ENCODE measurements around the gene LRRC61. TPM values are rescaled to one million over a fixed set of nuclear protein-coding genes. Genes with fewer than 3 reads are reported as not detected.
"Not testable (repeated sequence)": the region's sequence is repeated elsewhere in the genome, so short reads cannot be mapped to it uniquely, and the experiment has no call there.

The LRRC61 gene
- polyA plus RNA-seq, 4 donors = 21.5 to 34.3 (median 24.2) TPM

DNA sequence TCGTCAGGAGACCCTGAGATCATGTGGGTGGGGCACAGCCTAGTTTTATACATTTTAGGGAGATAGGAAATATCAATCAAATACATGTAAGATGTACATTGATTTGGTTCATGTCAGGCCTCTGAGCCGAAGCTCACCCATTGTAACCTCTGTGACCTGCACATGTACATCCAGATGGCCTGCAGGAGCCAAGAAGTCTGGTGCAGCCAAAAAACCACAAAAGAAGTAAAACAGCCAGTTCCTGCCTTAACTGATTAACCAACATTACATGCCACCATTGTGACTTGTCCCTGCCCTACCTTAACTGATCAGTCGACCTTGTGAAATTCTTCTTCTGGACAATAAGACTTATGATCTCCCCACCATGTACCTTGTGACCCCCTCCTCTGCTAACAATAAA, 16.0 kb upstream of the LRRC61 start:
- no peak for DNase-seq (ENCODE audit: low read depth in 4 of 4, low spot score in 3 of 4)

DNA sequence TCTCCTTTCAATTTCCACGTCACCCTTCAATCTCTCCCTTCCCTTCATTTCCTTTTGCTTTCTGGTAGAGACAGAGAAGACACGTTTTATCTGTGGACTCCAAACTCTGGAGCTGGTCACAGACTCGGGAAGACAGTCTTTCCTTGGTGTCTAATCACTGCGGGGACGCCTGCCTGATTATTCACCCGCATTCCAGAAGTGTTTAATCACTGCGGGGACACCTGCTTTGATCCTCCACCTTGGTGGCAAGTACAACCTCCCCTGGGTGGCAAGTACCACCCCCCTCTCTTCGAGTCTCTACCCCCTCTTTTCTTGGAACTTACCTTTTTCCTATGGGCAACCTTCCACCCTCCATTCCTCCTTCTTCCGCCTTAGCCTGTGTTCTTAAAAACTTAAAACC, 15.3 kb upstream of the LRRC61 start:
- DNase-seq (ENCODE audit: low read depth in 4 of 4, low spot score in 3 of 4) = no peak

DNA sequence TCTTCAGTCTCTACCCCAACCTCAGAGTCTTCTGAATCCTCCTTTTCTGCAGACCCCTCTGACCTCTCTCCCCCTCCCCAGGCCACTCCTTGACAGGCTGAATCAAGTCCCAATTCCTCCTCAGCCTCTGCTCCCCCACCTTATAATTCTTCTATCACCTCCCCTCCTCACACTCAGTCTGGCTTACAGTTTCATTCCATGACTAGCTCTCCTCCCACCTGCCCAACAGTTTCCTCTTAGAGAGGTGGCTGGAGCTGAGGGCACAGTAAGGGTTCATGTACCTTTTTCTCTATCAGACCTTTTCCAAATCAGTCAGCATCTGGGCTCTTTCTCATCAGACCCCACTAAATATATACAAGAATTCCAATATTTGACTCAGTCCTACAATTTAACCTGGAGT, 14.6 kb upstream of the LRRC61 start:
- no peak for DNase-seq (ENCODE audit: low read depth in 4 of 4, low spot score in 3 of 4)

DNA sequence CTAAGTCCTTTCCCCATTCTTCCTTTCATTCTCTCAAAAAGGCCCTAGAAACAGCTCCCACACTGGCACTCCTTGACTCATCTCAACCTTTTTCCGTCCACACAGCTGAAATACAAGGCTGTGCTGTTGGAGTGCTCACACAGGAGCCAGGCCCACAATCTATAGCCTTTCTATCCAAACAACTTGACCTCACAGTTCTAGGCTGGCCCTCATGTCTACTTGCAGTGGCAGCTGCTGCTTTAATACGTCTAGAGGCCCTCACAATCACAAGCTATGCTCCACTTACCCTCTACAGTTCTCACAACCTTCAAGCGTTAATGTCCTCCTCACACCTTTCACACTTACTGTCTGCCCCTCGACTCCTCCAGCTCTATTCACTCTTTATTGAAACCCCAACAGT, 12.0 kb upstream of the LRRC61 start:
- DNase-seq (ENCODE audit: low read depth in 4 of 4, low spot score in 3 of 4) = no peak

DNA sequence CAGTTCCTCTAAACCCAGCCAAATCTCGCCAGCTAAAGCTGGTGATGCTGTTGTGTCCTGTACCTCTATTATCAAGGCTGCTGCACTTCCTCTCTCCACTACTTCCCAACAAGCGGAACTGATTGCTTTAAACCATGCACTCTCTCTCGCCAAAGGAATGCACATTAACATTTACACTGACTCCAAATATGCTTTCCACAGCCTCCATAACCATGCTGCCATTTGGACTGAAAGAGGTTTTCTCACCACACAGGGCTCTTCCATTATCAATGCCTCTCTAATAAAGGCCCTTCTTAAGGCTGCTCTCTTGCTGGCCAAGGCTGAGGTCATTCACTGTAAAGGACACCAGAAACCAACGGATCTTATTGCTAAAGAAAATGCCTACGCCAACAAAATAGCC, 11.4 kb upstream of the LRRC61 start:
- no peak for DNase-seq (ENCODE audit: low read depth in 4 of 4, low spot score in 3 of 4)

DNA sequence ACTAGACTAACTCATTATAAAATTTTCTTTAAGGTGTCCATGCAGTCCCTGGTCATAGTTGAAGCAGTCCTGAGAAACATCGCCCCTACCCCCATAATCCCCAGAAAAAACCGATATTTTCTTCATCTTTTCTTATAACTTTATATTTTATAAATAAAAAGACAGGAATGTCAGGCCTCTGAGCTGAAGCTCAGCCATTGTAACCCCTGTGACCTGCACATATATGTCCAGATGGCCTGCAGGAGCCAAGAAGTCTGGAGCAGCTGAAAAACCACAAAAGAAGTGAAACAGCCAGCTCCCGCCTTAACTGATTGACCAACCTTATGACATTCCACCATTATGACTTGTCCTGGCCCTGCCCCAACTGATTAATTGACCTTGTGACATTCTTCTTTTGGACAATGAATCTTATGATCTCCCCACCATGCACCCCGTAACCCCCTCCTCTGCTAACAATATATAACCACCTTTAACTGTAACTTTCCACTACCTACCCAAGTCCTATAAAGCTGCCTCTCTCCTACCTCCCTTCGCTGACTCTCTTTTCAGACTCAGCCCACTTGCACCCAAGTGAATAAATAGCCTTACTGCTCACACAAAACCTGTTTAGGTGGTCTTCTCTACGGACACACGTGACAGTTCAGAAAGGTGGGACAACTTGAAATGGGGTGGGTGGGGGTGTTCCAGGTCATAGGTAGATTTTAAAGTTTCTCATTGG, 10.3 kb upstream of the LRRC61 start:
- not testable (repeated sequence) for DNase-seq (ENCODE audit: low read depth in 4 of 4, low spot score in 3 of 4)

DNA sequence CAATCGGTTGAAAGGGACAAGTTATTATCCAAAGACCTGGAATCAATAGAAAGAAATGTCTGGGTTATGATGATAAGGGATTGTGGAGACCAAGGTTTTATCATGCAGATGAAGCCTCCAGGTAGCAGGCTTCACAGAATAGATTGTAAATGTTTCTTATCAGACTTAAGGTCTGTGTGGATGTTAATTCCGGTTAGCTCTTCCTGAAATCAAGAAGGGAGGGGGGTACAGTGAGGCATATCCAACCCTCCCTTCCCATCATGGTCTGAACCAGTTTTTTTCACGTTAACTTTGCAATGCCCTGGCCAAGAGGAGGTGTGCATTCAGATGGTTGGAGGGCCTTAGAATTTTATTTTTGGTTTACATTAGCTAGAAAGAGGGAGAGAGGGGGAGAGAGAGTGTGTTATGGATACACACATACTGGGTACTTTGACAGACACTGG, 9.8 kb upstream of the LRRC61 start:
- no peak for DNase-seq (ENCODE audit: low read depth in 4 of 4, low spot score in 3 of 4)

DNA sequence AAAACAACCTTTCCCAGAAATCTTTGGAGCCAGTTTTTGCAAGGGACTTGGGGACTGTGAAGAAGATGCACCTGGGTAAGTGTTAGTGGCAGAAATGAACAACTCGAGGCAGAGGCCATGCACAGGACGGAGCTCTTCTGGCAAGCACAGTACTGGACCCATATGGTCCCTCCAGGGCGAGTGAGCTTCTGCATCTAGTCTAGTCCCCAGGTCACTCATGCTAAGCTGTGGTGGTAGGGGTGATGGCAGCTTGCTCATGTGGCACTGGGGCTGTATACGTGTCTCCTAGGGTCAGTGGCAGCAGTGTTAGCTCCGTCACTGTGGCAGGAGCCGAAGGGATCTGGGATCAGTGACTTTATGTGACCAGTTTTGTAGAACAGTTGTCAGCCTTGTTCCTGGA, 9.3 kb upstream of the LRRC61 start:
- DNase-seq (ENCODE audit: low read depth in 4 of 4, low spot score in 3 of 4) = no peak

DNA sequence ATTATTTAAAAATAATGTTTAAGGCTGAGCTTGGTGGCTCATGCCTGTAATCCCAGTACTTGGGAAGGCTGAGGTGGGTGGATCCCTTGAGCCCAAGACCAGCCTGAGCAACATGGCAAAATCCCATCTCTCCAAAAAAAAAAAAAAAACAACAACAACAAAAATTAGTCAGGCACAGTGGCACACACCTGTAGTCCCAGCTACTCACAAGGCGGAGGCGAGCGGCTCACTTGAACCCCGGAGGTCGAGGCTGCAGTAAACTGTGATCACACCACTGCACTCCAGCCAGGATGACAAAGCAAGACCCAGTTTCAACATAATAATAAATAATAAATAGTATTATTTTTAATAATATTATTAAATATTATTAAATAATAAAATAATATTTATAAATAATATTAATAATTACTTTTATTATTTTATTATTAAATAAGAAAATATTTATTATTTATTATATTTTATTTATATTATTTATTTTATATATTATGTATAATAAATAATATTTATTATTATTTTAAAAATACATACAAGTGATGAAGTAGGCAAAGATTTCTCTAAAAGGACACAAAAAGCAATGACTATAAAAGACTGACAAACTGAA, 8.4 kb upstream of the LRRC61 start:
- no peak for DNase-seq (ENCODE audit: low read depth in 4 of 4, low spot score in 3 of 4)

DNA sequence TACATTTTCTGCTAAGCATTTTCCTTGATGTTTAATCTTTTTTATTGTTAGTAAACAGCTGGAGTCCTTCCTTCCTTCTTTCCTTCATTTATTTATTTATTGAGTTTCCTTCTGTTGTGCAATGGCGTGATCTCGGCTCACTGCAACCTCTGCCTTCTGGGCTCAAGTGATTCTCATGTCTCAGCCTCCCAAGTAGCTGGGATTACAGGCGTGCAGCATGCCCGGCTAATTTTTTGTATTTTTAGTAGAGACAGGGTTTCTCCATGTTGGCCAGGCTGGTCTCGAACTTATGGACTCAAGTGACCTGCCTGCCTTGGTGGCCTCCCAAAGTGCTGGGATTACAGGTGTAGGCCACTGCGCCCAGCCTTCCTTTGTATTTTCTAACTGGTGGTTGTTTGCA, 6.2 kb upstream of the LRRC61 start:
- DNase-seq (ENCODE audit: low read depth in 4 of 4, low spot score in 3 of 4) = not testable (repeated sequence)

DNA sequence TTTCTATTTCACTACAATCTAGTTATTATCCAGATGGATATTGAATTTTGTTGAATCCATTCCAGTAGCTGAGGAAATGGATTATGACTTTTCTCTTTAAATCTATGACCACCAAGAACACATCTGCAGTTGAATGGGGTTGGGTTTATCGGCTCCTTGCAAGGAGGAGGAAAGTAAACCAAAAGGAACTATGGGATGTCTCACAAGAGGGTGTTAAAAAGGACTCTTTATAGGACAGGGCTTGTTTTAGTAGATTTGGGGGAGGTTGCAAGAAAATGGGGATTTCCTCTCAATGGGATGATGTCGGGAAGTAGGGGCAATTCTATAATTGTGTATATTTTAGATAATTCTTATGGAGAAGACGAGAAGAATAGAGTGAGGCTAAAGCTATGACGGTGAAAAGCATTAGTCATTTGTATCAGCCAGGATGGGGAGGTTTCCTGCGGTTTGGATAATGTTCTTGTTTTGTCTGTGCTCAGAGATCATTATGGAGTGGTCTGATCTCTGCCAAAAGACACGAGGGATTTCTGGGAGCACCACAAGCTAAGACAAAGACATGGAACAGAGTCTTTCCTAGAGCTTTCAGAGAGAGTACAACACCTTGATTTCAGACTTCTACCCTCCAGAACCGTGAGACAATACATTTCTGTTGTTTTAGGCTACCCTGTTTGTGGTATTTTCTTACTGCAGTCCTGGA, 5.3 kb upstream of the LRRC61 start:
- DNase-seq (ENCODE audit: low read depth in 4 of 4, low spot score in 3 of 4) = no peak

DNA sequence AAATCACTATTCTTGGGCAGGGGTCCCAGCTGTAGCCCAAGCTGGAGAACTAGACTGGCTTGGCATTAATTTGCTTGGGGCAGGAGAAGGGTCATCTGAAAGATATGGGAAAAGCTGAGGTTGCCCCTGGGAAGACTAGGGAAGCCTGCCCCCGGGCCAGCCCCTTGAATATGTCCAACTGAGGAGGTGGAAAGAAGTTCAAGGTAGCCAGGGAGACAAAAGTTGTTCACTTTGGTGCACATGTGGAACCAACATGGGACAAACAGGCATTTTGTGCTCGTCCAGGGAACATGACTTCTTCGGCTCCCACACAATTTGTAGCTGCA, 1.4 kb upstream of the LRRC61 start:
- DNase-seq (ENCODE audit: low read depth in 4 of 4, low spot score in 3 of 4) = no peak

DNA sequence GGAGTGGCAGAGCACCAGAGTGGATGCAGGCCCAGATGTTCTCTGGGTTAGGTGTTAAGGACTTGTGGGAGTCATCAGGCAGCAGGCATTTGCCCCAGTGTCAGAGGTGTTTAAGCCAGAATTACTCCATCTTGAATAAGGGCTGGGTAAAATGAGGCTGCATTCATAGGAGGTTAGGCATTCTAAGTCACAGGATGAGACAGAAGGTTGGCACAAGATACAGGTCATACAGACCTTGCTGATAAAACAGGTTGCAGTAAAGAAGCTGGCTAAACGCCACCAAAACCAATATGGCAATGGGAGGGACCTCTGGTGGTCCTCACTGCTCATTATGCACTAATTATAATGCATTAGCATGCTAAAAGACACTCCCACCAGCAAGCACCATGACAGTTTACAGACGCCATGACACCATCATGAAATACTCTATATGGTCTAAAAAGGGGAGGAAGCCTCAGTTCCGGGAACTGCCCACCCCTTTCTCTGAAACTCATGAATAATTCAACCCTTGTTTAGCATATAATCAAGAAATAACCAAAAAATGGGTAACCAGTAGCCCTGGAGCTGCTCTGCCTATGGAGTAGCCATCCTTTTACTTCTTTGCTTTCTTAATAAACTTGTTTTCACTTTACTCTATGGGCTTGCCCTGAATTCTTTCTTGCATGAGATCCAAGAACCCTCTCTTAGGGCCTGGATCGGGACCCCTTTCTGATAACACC, 882 bp upstream of the LRRC61 start:
- DNase-seq (ENCODE audit: low read depth in 4 of 4, low spot score in 3 of 4) = no peak

DNA sequence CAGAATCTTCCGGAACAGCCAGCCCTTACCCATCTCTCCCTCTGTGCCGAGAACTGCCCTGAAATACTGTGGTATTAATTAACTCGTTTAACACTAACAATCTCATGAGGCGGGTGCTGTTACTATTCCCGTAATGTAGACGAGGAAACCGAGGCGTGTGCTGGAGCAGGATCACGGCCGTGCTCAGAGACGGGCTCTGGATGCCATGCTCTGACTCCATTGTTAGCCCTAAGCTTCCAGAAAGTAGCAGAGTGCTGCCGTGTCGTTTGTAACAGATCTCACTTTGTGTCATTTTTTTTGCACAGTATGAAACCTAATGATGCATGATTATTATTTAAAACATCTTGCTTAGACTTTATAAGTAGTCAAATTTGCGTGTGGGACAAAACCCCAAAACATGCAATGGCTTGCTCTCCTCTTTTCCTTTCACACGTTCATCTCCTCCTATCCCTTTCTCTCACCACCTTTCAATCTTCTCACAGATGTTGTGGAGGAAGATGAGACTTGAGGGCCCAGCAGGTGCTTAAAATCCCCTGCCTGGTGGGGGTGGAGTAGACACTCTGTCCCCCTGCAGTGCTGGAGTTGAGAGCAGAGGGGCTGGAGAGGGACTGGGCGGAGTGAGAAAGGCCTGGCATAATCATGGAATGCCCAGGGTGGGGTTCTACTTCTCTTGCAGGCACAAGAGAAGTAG, 672 bp downstream of the LRRC61 start:
- DNase-seq (ENCODE audit: low read depth in 4 of 4, low spot score in 3 of 4) = no peak

DNA sequence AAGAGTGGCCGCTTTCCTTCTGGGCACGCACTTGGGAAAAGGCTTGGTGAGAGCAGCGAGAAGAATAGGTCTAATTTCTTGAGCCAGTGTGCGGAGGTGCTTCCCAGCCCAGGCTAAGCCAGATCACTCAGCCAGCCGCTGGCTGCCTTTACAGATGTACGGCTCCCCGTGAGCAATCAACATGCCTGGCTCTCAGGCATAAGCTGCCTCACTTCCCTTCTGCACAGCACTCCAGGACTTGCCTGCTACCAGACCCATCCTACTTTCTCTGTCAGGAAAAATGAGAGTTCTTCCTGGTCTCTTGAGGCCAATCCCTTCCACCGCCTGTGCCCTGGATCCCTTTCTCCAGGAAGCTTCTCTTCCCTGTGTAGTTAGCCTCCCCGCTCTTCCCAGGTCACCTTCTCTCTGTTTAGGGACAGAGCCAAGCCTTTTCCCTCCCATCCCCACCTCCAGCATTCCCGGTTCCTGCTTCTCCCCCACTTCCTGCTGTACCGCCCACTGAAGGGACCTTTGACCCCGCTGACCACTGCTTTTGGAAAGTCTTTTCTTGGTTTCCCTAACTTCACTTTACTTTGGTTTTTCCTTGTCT, 1.3 kb downstream of the LRRC61 start:
- no peak for DNase-seq (ENCODE audit: low read depth in 4 of 4, low spot score in 3 of 4)

DNA sequence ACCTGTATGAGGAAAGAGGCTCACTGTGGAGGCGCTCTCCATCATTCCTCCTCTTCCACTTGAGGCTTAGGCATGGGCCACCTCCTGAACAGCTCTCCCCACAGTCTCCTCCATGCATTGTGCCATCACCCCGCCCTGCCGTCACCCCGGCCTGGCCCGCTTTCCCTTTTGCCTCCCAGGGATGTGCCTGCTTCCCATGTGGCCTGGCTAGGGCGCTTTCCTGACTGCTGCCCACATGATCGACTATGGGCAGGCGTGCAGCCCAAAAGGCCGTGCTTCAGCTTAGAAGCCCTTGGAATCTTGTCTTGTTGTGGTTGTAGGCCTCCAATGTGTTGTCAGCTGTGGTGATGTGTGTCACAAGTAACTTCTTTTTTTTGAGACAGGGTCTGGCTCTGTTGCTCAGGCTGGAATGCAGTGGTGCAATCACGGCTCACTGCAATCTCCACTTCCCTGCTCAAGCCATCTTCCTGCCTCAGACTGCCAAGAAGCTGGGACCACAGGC, 2.0 kb downstream of the LRRC61 start:
- no peak for DNase-seq (ENCODE audit: low read depth in 4 of 4, low spot score in 3 of 4)

DNA sequence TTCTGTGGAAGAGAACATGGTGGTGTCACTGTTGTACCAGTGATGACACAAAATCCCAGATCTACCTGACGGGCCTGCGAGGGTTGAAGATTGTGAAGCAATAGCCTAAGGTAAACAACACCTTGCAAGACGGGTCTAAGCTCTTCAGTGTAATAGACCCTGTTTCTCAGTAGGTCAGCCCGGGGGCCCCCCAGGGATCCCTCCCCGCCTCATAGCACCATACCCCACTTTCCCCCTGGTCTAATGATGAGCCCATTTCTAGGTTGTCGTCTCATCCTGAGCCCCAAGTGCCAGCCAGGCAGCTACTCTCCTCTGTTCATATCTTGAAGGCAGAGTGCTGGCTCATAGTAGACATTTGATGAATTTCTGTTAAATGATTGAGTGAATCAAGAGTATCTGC, 2.7 kb downstream of the LRRC61 start:
- DNase-seq (ENCODE audit: low read depth in 4 of 4, low spot score in 3 of 4) = no peak

DNA sequence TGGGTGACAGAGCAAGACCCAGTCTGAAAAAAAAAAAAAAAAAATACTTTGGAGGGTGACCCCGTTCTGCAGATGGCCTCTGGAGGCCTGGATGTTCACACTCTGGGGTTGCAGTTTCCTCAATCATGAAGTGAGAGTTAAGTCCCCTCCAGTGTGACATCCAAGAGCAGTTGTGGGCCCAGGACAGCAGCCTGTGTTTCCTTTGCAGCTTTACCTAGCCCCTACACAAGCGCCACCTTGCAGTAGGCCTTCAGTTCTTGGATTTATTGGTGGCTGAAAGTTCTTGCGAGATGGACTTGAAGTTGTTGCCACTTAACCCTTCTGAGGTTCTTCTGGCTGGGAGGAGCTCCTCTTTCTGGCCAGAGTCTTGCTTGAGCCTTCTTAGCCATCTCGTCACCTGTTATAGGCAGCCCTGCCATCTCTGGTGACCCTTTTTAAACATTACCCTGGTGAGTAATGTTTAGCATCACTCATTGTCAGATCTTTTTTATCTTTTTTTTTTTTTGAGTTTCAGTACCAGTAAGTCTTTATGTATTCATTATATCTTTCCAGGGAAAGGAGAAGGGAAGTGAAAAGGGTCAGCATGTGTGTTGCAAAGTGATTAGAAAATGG, 3.6 kb downstream of the LRRC61 start:
- no peak for DNase-seq (ENCODE audit: low read depth in 4 of 4, low spot score in 3 of 4)

DNA sequence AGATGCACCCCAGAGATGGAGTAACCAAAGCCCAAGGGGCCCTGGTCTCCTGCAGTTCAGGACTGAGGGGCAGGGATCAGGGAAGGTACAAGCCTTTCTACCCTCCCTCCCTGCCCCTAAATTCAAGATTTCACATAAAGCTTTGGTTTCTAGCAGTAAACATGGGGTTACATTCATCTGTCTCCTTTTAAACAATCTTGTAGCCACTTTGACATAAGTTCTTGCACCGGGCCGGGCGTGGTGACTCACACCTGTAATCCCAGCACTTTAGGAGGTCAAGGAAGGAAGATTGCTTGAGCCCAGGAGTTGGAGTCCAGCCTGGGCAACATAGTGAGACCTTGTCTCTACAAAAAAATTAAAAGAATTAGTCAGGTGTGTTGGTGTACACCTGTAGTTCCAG, 4.2 kb downstream of the LRRC61 start:
- DNase-seq (ENCODE audit: low read depth in 4 of 4, low spot score in 3 of 4) = no peak
